ENCODE data around the gene PTGES.

DNA sequence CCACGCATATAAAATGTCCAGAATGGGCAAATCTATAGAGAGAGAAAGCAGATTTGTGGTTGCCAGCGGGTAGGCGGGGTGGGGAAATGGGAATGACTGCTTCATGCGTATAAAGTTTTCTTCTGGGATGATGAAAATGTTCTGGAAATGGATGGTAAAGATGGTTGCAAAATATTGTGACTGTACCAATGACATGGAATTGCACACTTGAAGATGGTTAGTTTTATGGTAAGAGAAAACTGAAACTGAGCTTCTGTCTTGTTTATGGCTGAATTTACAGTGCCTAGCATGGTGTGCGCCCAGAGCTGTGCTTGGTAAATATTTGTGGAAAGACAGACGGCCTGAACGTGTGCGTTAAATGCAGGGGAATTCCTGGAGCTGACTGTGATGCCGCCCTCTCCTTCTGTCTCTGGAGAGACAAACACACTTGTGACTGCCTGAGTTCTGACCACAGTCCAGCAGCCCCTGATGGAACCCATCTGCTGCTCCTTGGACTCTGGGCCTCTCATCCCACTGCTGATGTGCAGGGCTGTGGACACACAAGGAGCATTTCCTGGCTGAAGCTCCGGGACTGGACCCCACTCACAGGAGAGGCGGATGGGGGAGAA lies 8.6 kb upstream of the PTGES start:
- TF ChIP-seq EZH2 (IDR thresholded peaks at IDR 0.05; ENCODE audit: borderline replicate concordance, control insufficient read depth, low read depth, low read length), result no peak
- TF ChIP-seq, protein P1, sequence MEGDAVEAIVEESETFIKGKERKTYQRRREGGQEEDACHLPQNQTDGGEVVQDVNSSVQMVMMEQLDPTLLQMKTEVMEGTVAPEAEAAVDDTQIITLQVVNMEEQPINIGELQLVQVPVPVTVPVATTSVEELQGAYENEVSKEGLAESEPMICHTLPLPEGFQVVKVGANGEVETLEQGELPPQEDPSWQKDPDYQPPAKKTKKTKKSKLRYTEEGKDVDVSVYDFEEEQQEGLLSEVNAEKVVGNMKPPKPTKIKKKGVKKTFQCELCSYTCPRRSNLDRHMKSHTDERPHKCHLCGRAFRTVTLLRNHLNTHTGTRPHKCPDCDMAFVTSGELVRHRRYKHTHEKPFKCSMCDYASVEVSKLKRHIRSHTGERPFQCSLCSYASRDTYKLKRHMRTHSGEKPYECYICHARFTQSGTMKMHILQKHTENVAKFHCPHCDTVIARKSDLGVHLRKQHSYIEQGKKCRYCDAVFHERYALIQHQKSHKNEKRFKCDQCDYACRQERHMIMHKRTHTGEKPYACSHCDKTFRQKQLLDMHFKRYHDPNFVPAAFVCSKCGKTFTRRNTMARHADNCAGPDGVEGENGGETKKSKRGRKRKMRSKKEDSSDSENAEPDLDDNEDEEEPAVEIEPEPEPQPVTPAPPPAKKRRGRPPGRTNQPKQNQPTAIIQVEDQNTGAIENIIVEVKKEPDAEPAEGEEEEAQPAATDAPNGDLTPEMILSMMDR (IDR thresholded peaks at IDR 0.05 in 2 of 3, conservative IDR thresholded peaks at IDR 0.05 in 1 of 3; ENCODE audit: control insufficient read depth in 2 of 3, extremely low read depth in 1 of 3, insufficient read depth in 1 of 3, low read depth in 3 of 3, low read length in 3 of 3), result no peak
- no peak for TF ChIP-seq ESRRA (IDR thresholded peaks at IDR 0.05; ENCODE audit: low read length)
- TF ChIP-seq HCFC1 (IDR thresholded peaks at IDR 0.05; ENCODE audit: low read length), result no peak

Data from GM12878 (cell line).